GM18511 (cell line): Measurements from ENCODE around the gene AGPAT4.
"Not testable (repeated sequence)": the region's sequence is repeated elsewhere in the genome, so short reads cannot be mapped to it uniquely, and the experiment has no call there.

ENCODE experiments used
- ATAC-seq: cut with Tn5 transposase; IDR thresholded peaks from one replicate; pipeline ENCODE4 v1.9.1; 2021; ENCODE audit warnings: mild to moderate bottlenecking, moderate library complexity; ENCODE audit not compliant: unreplicated experiment

The AGPAT4 gene

DNA sequence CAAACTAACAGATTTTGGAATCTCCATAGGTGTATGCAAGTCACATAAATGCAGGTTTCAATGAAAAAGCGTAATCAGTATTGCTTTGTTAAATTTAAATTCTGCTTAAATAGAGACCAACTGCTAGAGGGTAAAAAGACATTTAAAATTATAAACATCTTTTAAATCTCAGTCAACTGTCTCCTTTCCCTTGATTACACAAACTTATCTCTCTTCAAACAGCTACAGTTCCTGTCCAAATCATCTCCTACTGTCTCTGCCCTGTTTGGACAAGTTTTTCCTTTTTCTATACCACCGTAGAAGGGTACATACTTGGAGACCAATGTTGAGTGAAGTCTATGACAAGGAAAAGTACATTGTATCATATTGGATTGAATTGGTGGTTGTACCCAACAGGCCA lies 43.5 kb downstream of the AGPAT4 start:
- no peak for ATAC-seq

DNA sequence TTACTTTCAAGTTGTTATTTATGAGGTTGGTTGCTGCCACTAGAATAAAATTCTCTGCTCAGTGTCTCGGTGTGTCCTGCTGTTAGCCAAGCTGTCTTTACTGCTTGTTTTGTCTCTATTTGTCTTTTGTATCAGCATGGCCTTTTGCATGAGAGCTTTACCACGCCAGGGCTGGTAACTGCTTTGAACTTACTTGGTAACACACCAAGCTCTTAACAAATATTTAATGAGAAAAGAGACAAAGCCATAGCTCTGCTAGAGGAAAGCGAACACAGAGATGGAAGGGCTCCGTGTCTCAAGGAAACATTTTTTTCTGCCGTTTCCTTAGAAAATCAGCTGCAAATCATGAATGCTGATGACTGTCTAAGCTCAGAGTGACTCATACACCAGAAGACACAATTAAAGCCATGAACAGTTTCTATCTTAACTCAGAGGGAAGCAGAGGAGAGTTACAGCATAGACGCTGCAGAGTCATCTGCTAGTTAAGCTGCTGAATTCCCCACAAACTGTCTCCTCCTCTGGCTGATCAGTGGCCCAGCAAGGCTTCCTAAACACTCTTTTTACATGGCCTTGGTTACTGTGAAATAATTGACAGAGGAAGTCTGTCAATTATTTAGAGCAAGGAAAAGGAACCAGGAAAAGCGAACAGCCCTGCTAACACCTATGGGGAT lies 44.8 kb downstream of the AGPAT4 start:
- ATAC-seq: peak; percentile 51

DNA sequence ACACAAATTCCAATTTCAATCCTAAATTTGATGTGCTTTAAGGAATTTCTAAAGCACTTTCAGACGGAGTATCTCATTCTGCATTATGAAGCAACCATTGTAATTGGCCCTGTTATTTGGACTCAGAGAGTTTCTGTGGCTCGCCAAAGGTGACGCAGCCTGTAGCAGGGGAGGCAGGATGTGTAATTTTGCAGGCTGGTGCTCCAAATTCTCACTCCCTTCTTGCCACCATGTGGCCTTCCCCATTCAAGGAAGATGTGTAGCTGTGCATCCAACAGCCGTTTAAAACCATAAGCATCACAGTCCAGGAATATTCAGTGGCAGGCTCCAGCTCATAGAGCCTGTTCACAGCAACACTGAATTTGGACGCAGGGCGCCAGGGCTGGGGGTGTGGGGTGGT lies 45.8 kb downstream of the AGPAT4 start:
- ATAC-seq: no peak

DNA sequence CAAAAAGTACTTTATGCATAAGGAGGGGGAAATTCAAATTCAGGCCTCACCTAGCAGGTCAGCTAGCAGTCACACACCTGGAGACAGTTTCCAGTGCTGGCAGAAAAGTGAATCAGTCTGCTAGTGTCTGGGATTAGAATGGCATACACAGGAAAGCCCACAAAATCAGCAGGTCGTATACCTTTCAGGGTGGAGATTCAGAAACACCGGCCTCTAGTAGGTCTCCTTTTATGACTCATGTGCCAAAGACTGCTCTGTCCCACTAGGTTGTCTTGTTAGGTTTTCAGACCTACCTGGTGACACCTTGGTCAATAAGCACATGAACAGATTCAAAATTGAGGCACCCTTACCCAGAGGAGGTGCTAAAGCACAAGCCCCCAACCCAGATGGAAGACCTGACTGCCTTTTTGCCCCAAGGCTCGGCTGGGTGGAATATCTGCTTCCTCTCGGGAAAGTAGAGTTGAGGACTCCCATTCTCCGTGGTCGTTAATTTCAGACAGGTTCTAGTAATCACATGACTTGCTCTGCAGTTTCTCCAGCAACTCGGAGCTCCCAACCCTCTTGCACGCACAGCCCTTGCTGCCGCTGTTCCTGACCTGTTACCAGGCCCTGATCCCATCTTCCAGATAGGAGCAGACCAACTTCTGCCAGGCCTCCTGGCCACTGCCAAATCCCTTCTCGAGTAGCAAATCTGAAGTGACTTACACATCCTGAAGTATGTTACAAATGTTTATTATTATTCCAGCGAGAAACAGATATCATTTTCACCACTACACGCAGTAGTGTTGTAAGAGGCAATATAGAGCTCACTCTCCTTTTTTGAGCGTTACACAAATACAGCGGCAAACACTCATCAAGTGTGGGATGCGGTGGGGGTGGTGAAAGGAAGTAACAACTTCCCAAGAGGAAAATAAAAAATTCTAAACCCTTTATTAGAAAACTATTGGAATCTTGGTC lies 46.6 kb downstream of the AGPAT4 start:
- ATAC-seq: peak; percentile 9

DNA sequence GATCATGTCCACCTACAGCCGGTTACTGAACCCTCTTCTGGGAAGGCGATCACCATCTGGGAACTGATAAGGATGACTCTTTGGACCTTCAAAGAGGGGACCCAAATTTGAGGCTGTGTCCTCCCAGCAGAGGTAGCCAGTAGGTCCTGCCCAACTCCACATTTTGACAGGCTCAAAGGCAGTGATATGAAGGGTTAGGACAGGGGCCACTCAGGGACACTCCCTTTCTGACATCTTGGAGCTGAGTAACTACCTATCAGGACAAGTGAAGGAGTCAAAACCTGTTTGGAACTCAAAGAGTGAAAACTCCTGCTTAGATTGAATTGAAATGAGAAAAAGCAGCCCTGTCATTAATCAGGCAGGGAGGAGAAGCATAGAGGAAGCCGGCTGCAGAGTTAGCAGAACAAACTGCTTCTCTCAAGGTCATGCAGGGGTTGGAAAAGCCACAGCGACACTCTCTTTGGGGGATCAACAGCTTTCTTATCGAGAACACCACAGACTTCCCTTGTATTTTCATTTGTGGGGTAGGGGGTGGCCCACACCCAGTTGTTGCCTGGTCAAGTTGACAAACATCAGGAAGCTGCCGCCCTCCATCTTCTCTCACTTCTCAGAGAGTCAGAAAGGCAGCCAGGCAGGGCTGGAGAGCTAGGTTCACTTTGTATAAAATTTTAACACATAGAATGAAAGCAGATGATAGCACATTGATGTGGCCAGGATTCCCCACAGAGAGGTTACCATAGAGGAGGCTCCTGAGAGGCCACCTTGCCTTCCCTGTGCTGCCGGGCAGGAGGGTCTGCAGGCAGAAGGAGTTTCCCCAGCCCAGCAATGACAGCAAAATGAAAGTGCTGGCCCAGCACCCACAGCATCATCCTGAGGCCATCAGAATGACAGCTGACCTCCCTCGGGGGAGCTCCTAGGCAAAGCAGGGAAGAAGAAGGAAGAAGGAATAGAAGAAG lies 47.6 kb downstream of the AGPAT4 start:
- peak; percentile 62 for ATAC-seq

DNA sequence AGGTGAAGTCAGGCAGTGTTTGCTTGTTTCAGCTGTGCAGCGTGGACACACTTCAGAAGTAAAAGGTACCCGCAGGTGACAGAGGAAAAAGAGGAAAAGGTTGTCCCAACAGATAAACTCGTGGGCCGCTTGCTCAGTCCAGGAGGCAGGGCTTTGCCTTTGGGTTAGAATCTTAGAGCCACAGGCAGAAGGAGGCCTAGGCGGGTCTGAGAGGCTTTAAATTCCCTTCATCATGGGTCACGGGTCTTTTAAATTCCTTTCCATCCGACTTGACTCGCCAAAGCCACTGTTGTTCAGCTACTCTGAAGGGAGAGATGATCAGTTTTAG lies 48.2 kb downstream of the AGPAT4 start:
- no peak for ATAC-seq

DNA sequence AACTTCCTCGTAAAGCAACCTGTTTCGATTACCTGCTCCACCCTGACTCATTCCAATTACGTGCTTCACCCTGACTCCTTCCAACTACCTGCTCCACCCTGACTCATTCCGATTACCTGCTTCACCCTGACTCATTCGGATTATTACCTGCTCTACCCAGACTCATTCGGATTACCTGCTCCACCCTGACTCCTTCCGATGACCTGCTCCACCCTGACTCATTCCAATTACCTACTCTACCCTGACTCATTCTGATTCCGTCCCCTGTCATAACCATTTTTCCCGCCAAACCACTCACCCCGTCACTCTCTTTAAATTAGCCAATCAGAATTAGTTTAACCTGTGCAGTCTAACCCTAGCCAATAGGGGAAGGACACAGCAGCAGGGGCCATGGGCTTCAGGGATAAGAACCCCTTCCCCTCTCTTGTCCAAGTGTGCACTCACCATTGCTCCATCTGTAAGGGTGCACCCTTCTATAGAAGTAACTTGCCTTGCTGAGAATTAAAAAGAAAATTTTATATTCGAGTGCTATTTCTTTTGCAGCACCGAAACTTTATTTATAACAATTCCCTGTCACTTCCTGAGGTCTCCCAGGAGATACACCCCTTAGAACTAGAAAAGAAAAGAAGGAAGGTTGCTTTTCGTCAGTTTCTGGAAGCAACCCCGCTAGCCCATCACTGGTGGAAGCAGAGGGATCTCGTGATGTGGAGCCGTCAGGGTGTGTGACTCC lies 48.7 kb downstream of the AGPAT4 start:
- ATAC-seq: not testable (repeated sequence)

DNA sequence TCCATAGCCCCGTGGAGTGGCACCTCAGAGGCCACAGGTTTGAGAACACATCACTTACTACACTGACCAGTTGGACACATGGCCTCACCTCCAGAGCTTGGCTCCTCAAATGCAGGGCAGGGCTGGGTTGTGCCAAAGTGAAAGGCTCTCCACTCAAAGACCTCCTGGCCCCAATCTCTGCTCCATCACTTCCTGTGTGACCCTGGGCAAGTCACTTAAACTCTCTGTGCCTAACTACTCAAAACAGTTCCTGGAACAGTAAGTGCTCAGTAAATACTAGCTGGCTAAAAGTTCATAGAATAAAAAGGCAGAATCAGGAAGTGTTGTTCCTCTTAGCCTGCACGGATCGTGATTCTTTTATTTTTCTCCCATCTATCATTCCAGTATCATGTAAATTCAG lies 50.2 kb downstream of the AGPAT4 start:
- no peak for ATAC-seq

DNA sequence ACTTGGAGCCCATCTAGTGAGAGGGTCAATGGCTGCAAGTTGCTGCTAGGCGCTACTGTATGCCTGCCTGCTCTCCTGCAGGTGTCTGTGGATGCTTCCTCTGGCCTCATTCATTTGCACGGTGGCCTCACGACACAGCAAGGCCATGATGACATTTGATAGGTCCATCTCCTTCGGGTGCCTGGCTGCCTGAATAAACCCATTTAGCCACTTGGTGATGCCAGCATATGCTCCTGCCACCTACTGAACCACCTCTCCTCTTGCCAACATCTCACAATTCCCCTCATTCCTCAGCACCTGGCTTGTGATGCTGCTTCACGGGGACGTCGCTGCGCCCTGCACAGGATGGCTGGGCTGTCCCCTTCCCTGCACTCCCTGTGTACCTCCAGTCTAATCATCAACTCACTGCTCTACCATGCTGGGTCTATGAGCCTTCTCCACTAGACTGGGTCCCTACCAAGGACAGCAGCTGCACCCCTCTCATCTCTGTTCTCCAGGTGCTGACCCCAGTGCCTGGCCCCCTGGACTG lies 51.1 kb downstream of the AGPAT4 start:
- no peak for ATAC-seq

DNA sequence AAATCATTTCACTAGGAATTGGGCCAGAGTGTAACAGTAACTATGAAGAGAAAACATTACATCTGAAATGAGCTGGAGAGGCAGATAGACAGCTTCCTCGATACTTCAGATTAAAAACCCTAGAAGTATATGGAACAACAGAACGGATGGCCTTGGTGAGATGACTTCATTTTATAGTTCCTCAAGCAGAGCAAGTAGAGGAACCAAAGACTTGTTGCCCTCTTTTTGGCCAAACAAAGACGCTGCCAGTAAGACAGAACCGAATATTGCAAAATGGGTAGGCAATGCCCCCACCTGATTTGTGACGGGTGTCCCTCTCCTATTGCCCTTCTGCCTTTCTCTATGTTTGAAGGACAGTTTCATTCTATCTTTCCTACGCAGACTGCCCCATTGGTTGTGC lies 53.5 kb downstream of the AGPAT4 start:
- no peak for ATAC-seq

DNA sequence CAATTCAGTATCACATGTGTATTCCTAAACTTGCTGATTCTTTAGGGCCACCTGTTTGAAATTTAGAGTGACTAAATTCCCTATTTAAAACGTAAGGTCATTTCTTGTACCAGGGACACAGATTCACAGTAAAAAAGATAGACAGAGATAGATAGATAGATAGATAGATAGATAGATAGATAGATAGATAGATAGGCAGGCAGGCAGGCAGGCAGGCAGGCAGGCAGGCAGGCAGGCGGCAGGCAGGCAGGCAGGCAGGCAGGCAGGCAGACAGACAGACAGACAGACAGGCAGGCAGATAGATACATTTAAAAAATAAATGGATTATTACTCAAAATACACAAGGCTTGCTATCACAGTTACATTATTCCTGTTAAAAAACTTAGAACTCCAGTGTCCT lies 54.2 kb downstream of the AGPAT4 start:
- ATAC-seq: no peak

DNA sequence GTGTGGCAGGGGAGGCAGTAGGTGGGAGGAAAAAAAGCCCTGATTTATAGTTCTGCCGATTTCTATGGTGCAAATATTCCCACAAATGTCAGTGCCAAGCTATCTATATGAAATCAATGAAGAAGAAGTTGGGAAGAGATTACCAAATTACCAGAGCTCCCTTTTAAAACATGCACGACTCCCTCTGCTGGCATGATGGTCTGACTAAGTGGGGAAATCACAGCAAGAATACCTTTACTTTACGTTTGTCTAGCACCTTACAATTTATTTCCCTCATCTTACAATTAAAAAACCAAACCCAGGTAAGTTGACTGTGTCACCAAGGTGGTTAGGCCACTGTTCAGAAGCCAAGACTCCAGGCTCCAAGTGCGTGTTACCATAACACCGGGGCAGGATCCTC lies 55.6 kb downstream of the AGPAT4 start:
- no peak for ATAC-seq

DNA sequence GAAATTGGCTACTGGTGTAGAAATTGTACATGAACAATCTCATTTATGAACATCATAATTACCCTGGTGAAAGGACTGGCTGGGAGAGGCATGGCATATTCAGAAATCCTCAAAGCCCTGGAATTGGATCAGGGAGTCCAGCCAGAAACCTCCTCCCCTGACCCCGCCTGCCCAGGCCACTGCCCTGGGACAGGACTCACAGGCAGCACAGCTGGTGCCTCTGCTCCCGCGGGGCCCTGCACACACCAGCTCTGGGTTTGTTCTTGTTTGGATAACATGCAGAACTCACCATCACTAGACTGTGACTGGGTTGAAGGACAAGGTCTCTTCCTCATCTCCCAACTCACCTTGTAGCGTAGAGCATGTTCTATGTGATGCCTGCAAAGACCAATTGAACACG lies 56.2 kb downstream of the AGPAT4 start:
- no peak for ATAC-seq

DNA sequence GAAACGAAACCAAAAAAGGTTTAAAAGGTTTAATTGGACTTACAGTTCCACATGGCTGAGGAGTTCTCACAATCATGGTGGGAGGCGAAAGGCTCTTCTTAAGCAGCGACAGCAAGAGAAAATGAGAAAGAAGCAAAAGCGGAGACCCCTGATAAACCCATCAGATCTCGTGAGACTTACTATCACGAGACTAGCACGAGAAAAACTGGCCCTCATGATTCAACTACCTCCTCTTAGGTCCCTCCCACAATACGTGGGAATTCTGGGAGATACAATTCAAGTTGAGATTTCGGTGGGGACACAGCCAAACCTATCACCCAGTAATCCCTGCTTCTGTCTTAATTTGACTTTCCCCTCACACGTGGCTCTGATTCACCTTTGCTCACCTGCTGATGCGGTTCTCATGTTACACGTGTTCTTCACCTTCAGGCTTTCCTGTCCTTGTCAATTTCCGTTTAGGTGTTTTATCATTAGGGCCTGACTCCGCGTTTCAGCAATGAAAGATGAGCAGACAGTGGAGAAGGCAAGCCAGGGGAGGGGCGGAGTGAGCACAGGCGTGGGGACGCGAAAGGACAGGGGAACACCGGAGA lies 57.1 kb downstream of the AGPAT4 start:
- ATAC-seq: no peak

DNA sequence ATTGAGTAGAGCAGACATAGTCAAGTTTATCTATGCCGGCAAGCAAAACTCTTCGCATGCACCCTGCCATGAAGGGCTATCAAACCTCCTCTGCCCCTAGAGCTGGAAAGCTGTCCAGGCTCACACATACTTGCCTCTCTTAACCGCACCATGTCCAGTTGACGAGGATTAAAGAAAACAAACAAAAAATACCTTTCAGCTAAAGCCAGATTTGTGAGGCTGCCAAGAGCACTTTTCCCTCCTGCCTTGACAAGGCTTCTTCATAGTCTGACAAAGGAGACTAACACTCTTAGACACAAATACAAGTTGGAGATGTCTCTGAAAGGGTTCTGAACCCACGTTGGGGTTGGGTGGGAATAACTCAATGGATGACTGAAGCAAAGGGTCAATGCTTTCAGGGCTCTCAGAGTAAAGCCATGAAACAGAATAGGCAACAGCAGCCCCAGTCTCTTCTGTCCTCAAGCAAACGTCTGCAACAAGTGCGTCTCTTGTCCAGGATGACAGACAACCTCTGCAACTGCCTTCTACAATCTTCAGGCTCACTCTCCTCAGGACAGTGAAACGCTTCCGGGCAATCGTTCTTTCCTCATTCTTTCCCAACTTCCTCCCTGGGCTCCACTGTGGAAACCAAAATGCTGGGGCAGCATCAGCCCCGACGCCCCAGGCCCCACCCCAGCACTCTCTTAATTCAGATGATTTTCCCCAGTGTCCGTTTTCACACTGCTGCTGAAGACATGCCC lies 57.8 kb downstream of the AGPAT4 start:
- ATAC-seq: no peak

DNA sequence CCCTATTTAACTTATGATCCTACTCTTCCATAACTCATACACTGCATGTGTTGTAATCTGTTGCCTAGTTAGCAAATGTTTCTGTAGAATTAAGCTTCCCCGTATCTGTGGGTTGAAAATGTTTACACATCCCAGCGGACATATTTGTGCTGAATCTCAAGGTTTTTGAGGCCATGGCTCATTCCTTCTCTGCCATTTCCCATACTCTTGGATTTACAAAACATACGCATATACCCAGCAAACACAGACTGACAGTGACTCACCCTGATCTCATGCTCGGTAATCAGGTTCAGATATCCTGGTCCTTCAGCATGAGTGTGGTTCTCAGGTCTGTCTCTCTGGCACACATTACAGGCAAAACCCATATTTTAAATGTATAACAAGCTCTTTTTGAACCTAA lies 58.7 kb downstream of the AGPAT4 start:
- no peak for ATAC-seq

DNA sequence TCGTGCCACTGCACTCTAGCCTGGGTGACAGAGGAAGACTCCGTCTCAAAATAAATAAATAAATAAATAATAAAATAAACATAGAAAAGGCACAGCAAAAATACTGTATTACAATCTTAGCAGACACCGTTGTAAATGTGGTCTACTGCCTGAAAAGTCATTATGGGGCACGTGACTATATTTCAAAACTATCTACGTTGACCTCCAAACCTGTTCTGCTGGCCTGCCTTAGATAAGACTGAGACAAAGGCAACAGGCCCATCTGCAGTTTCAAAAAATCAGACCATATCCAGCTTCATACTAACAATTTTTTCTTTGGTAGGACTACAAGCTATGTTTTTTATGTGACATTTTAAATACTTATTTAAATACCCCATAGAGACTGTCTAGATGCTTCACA lies 59.1 kb downstream of the AGPAT4 start:
- no peak for ATAC-seq

DNA sequence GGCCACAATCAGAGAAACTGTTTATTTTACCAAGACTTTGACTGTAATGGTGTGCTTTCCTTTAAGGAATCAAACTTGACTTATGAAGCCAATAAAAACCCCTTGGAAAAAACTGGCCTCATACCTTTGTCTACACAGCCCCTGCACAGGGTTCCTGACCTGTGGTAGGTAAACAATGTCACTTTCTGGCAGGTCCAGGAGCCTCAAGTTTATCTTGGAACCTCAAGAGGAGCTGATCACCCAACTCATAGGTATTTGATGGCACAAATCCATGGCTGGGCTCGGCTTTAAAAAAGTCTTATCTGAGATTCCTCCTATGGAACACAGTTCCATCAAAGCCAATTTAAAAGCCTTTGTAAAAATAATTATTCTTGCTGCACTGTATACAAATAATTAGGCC lies 61.0 kb downstream of the AGPAT4 start:
- no peak for ATAC-seq

DNA sequence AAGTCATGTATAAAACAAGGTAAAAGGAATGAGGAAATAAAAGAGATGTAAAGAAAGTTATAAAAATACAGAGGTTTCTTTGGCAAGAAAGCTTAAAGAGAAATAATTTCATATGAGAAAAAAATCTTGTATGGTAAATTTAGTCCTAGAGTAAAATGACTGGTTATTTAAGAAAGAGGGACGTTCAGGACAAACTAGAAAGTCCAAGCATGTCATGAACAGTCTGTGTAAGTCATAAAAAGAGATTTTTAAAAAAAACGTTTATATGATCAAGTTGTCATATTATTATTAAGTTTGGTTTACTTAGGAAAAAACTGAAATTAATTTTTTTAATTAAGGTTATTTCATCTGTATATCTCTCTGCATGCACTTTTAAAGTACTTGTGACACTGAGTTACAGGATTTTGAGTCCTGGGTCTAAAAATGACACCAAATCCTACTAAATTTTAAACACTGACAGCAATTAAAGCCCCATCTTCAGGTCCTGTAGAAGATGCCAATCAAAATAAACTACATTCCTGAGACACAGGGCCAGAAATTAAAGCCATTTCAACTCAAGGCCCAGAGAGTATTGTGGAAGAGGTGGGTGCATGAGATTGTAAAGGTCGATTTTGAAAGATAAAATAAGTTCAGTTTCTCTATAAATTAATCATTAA lies 62.4 kb downstream of the AGPAT4 start:
- ATAC-seq: no peak
